Medulla oblongata (tissue), 1 donor: ENCODE measurements around the gene TMEM47.

Experiments used
- DNase-seq: peaks from one replicate; pipeline ENCODE4 v3.0.0-alpha.2; 2015; ENCODE audit errors: extremely low spot score

Gene TMEM47

DNA sequence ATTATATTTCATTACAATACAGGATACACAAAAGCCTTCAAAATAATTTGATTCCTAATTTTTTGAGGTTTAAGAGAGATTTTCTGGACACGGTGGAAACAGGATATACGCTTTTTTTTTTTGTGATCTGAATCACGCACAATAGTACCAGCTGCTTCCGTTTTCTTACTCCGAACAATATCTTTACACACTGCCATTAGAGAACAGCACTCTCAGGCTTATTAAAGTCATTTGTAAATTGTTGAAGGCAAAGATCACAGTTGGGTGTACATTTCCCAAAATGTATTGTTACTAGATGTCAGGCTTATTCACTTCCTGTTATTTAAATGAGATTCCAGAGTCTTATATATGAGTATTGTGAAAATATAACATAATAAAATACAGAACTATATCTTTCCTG lies 71.5 kb downstream of the TMEM47 start:
- DNase-seq: no peak

- no peak for DNase-seq
These were observed 72.3 kb downstream of the TMEM47 start for GRCh38 chrX:34584781-34585180.

- no peak for DNase-seq
These were observed 77.0 kb downstream of the TMEM47 start for GRCh38 chrX:34580069-34580468.

- peak; percentile 40 for DNase-seq
These were observed 78.8 kb downstream of the TMEM47 start for GRCh38 chrX:34578237-34578636.
